Heart right ventricle (tissue), 16 donors: ENCODE measurements around the gene AGRN. TPM values are rescaled to one million over a fixed set of nuclear protein-coding genes. Genes with fewer than 3 reads are reported as not detected.

Source experiments
- ATAC-seq, 8 donors: fragments of 200-7000 bp; cut with Tn5 transposase; one replicate each; pipeline ENCODE4 v1.9.1; 2020; ENCODE audit warnings: mild to moderate bottlenecking in 8 of 8, moderate library complexity in 8 of 8, moderate number of reproducible peaks in 1 of 8
- DNase-seq, 2 donors: peaks; one replicate each; pipeline ENCODE4 v3.0.0-alpha.2; 2020
- H3K27ac ChIP-seq, 10 donors: fragments of 200-600 bp; sonication (generic) in 2 of 10; one replicate each; pipeline versions ENCODE4 v1.5.0 to v1.8.0; 2020 to 2022; ENCODE audit warnings: mild to moderate bottlenecking in 3 of 10
- H3K27me3 ChIP-seq, 7 donors: fragments of 200-600 bp; one replicate each; pipeline ENCODE4 v1.8.0; 2021 to 2022; ENCODE audit warnings: mild to moderate bottlenecking in 2 of 7
- H3K36me3 ChIP-seq, 9 donors: fragments of 200-600 bp; sonication (generic) in 1 of 9; one replicate each; pipeline versions ENCODE4 v1.5.0 to v1.8.0; 2020 to 2022; ENCODE audit warnings: mild to moderate bottlenecking in 2 of 9
- H3K4me1 ChIP-seq, 9 donors: fragments of 200-600 bp; sonication (generic) in 1 of 9; one replicate each; pipeline versions ENCODE4 v1.5.0 to v1.8.0; 2020 to 2022; ENCODE audit warnings: mild to moderate bottlenecking in 4 of 9
- H3K4me3 ChIP-seq, 10 donors: fragments of 200-600 bp; sonication (generic) in 2 of 10; one replicate each; pipeline versions ENCODE4 v1.5.0 to v1.8.0; 2020 to 2022; ENCODE audit warnings: mild to moderate bottlenecking in 7 of 10, moderate library complexity in 2 of 10
- H3K9me3 ChIP-seq, 11 donors: fragments of 200-600 bp in 10 of 11; sonication (generic) in 2 of 11; one replicate each; pipeline versions ENCODE4 v1.5.0 to v1.8.0; 2013 to 2022; ENCODE audit warnings: mild to moderate bottlenecking in 2 of 11, control low read depth in 1 of 11, moderate library complexity in 1 of 11
- CTCF ChIP-seq, 9 donors: fragments of 200-600 bp; sonication (generic) in 2 of 9; IDR thresholded peaks; one replicate each; pipeline versions ENCODE4 v1.5.0 to v1.8.0; 2021 to 2022; ENCODE audit warnings: antibody characterized with exemption in 9 of 9, mild to moderate bottlenecking in 5 of 9, moderate library complexity in 1 of 9
- WGBS, 2 donors: extraction: QIAGEN DNeasy Blood & Tissue Kit; methylation state at CpG; one replicate each; pipeline ENCODE4 v1.1.7; 2013; ENCODE audit warnings: inconsistent platforms in 1 of 2; 5-methylcytosine and 5-hydroxymethylcytosine counted together
- intact Hi-C, 10 donors: fragments of 100-400 bp; cut with DNase I; formaldehyde crosslinking; loops; one replicate each; pipeline versions ENCODE4 v1.11.1 to v1.14.2; 2022
- polyA plus RNA-seq, 2 donors: library from polyadenylated mRNA; stranded (reverse); fragments of 200-250 nt; gene quantifications; one replicate each; pipeline ENCODE4 v1.2.3, GENCODE V29; 2013
- total RNA-seq, 10 donors: library from RNA; stranded (reverse); fragmentation: NEBNext Ultra II Directional in 3 of 10; extraction: Animal tissue kit (Norgen Biotek cat#: 25700) in 3 of 10; gene quantifications; one replicate each; pipeline versions ENCODE4 v1.2.1 to v1.2.4, GENCODE V29; 2021 to 2023
- donor health status: Arrhythmogenic right ventricular cardiomyopathy.
- donor health status: ischemic (EF 13 %, LVEDD 7.1; RV severe dilation, severe dysfunction).
- donor health status: healthy with polysubstance abuse.
- donor health status: DM: no; HTN: yes; CAD: no.
- donor health status: DM: no; HTN: no; CAD: no.
- donor health status: ischemic (EF 25% LVEDD 6.9; RV normal size, moderate dysfunction).
- donor health status: ischemic (EF 25% LVEDD 5.7; RV mildly dilated, moderate dysfunction).
- donor health status: healthy.
- donor health status: DM: yes; HTN: yes; CAD: no.
- donor health status: Ischemic cardiomyopathy.
- donor health status: ischemic (EF 35%, LVEDD 5.7; RV mildly dilated, moderate dysfunction).
- donor health status: nonischemic (EF 11% LVEDD 7.7; RV severe dilation, severe dysfunction).
- donor health status: DM: yes; HTN: yes; CAD: no.
- donor health status: PGD.
- donor health status: ischemic (EF 29% LVEDD 5.4; RV normal size, mild dysfunction).
- donor health status: nonischemic (EF 23%, LVEDD 6.1; RV moderate dilation, normal function).

Gene AGRN
- total and polyA plus RNA-seq, 12 donors = 11.5 to 33.9 (median 18.3) TPM

DNA sequence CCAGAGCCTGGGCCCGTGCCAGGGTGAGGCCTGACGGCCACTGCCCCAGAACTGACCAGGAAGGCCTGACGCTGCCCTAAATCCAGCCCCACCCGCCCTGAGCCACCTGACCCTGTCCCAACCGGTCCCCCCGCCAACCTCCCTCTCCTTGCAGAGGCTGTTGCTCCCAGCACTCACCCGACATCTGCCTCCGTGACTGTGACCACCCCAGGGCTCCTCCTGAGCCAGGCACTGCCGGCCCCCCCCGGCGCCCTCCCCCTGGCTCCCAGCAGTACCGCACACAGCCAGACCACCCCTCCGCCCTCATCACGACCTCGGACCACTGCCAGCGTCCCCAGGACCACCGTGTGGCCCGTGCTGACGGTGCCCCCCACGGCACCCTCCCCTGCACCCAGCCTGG is 26.3 kb downstream of the AGRN start:
- no peak for TF ChIP-seq CTCF (IDR thresholded peaks at IDR 0.05)
- peaks cover 0 to 4% (median 0%) of the 10 kb centered on the region in 9 donors for H3K4me1 ChIP-seq
- ATAC-seq (no peak), DNase-seq (no peak)
- H3K27me3 ChIP-seq = no peaks in the 10 kb centered on the region
- H3K36me3 ChIP-seq = peaks cover 0 to 85% (median 4%) of the 10 kb centered on the region in 9 donors
- intact Hi-C loops = no loop called here
- WGBS, 2 donors = 96 to 98% methylated on average over 20 of the region's 20 CpGs
- H3K27ac ChIP-seq = no peak overlapping the region
- H3K9me3 ChIP-seq = no peaks in the 10 kb centered on the region
- H3K4me3 ChIP-seq = no peak overlapping the region

DNA sequence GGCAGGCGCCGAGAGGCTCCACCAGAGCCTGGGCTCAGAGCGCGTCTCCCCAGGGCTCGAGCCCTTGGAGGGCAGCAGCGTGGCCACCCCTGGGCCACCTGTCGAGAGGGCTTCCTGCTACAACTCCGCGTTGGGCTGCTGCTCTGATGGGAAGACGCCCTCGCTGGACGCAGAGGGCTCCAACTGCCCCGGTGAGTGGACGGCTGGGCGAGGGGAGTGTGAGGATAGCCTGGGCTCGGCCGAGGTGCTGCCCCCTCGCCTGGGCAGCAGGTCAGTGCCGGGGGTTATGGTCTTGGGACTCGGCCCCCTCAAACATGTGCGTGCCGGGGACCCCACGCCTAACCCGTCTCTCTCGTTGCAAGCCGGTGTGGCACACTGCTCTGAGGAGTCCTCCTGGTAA is 26.8 kb downstream of the AGRN start:
- Histone ChIP-seq H3K4me3 (no peak overlapping the region), H3K9me3 (no peaks in the 10 kb centered on the region), H3K27me3 (no peaks in the 10 kb centered on the region), H3K4me1 (peaks cover 0 to 4% (median 0%) of the 10 kb centered on the region in 9 donors), H3K36me3 (peaks cover 0 to 90% (median 4%) of the 10 kb centered on the region in 9 donors), H3K27ac (no peak overlapping the region)
- DNase-seq (no peak), ATAC-seq (no peak)
- intact Hi-C loops = no loop called here
- TF ChIP-seq CTCF (IDR thresholded peaks at IDR 0.05) = no peak
- 95 to 97% methylated on average over 23 to 26 of the region's 26 CpGs for WGBS, 2 donors

- H3K4me1 ChIP-seq = peaks cover 0 to 4% (median 0%) of the 10 kb centered on the region in 9 donors
- no peak for TF ChIP-seq CTCF (IDR thresholded peaks at IDR 0.05)
- intact Hi-C loops = no loop called here
- 95 to 96% methylated on average over 19 of the region's 19 CpGs for WGBS, 2 donors
- no peaks in the 10 kb centered on the region for H3K9me3 ChIP-seq
- peaks cover 0 to 90% (median 4%) of the 10 kb centered on the region in 9 donors for H3K36me3 ChIP-seq
- no peaks in the 10 kb centered on the region for H3K27me3 ChIP-seq
- no peak overlapping the region for H3K4me3 ChIP-seq
- H3K27ac ChIP-seq = no peak overlapping the region
- no peak for ATAC-seq
- no peak for DNase-seq
Observed at GRCh38 chr1:1047407-1047806, 27.5 kb downstream of the AGRN start.

- no peak for ATAC-seq
- Histone ChIP-seq H3K4me3 (no peak overlapping the region), H3K27ac (no peak overlapping the region), H3K4me1 (peaks cover 0 to 4% (median 0%) of the 10 kb centered on the region in 9 donors), H3K9me3 (no peaks in the 10 kb centered on the region), H3K36me3 (peaks cover 0 to 91% (median 4%) of the 10 kb centered on the region in 9 donors), H3K27me3 (no peaks in the 10 kb centered on the region)
- no peak for DNase-seq
- WGBS, 2 donors = 93 to 94% methylated on average over 25 of the region's 25 CpGs
- intact Hi-C loops = no loop called here
- no peak for TF ChIP-seq CTCF (IDR thresholded peaks at IDR 0.05)
Observed at GRCh38 chr1:1047963-1048362, 28.0 kb downstream of the AGRN start.
